GM19025 (cell line): ENCODE measurements around the gene GIPR.
"Not testable (repeated sequence)": the region's sequence is repeated elsewhere in the genome, so short reads cannot be mapped to it uniquely, and the experiment has no call there.

ENCODE experiments used
- ATAC-seq: cut with Tn5 transposase; IDR thresholded peaks from one replicate; pipeline ENCODE4 v1.9.1; 2021; ENCODE audit warnings: mild to moderate bottlenecking, low read depth, moderate library complexity; ENCODE audit not compliant: unreplicated experiment

GIPR gene

DNA sequence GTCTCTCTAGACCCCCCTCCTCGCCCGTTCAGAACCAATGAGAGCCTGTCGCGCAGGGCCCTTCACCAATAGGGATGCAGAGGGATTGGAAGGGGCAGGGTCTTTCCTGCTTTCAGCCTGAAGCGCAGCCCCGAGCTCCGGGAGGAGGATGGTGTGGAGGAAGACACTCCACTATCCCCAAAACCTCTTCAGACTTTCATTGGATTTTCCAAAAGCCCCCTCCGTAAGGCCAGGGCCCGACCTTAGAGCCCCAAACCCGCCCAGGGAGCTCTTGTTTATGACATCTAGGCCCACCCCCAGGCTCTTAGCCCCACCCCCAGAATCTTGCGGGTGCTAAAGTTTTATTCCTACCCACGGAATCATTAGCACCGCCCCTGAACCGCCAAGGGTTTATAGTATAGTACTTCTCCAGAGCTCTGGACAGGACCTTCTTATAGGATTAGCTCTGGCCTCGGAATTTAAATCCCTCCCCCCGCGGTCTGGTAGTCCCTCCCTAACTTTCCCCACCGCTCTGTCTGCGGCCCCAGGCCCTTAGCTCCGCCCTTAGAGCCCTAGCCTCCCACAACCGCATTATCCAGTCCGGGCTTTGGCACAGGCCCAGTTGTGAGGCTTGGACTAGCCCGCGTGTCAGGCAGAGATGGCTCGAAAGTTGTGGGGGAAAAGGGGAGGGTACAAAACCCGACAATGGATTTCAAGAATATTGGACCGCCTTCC is 22.2 kb upstream of the GIPR start:
- ATAC-seq: no peak

DNA sequence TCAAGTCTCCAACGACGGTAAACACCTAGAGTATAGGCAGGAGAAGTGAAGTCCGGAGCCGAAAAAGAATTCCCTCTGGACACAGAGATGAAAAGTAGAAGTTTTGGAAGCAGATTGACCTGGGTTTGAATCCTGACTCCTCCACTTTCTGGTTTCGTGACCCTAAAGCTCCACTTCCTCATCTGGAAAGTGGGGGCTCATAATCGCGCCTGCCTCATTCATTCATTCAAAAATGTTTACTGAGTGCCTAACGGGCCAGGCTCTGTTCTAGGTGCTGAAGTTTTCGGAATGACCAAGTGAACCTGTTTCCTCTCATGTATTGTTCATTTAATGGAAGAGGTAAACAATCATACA is 21.7 kb upstream of the GIPR start:
- ATAC-seq: no peak

DNA sequence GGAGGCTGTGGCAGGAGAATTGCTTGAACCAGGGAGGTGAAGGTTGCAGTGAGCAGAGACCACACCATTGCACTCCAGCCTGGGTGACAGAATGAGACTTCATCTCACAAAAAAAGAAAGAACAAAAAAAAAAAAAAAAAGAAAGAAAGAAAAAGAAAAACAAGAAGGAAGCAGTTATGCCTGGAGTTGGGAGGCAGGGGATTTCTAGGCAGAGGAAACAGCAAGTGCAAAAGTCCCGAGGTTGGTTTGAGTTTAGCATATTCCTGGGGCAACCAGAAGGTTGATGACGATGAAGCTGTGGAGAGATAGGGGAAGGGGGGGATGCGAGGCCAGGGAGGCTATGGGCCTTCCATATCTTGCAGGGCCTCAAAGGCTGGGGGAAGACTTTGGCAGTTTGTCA is 17.3 kb upstream of the GIPR start:
- ATAC-seq: no peak

- no peak for ATAC-seq
These were observed 14.4 kb upstream of the GIPR start for GRCh38 chr19:45653634-45654033.

GRCh38 chr19:45655073-45655472 is 12.9 kb upstream of the GIPR start:
- no peak for ATAC-seq

DNA sequence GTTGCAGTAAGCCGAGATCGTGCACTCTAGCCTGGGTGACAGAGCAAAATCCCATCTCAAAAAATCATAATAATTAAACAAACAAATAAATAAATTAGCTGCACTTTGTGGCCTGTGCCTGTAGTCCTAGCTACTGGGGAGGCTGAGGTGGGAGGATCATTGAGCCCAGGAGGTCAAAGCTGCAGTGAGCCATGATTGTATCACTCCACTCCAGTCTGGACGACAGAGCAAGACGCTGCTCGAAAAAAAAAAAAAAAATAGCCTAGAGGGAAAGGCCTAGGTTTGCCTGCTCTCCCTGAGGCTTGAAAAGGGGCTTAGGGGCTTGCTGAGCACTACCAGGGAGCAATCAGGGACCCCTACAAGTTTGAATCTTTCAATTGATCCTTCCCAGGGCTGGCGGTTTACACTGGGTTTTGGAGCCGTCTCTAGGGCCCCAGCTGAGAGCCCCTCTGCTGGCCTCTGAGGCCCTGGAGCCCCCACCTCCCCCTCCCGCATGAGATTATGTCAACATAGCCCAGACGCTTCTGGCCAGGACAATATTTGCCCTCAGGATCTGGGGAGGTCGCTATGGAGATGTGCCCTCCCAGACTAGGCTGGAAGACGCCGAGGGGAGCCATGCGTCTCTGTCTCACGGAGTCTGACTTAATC is 10.4 kb upstream of the GIPR start:
- no peak for ATAC-seq

GRCh38 chr19:45659096-45659729 is 8.8 kb upstream of the GIPR start:
- ATAC-seq: no peak

DNA sequence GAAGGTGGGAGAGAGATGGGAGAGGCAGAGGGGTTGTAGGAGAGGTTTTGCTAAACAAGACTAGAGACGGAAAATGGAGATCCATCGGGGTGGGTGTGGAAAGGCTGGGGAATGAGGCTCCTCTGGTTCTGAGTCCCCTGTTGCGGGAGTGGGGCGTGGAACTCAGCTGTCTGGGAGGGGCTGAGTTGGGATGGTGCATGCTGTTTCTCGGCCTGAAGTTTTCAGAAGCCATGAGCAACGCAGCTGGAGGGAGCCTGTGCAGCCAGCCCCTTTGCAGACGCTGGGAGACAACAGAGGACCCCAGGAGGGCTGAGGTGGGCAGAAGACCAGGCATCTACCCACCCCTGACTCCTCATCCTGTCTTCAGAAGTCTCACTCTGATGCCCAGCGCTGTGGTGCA is 7.4 kb upstream of the GIPR start:
- ATAC-seq: no peak

GRCh38 chr19:45663800-45664199 is 4.2 kb upstream of the GIPR start:
- ATAC-seq: no peak

DNA sequence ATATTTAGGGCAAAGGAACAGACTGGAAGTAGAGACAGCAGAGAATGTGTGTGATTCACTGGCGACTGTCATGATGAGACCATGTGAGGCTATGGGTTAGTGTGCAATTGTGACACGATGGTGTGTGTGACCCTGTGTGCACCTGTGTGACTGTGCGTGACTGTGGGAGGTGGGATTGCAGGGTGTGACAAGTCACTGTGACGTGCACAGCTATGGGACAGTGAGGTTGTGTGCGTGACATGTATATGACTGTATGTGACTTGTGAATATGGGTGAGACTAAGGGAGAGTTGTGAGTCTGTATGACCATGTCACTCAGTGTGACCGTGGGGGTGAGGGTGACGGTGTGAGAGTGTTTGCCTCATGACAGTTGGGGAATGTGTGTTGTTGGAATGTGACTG is 3.4 kb upstream of the GIPR start:
- ATAC-seq: no peak

DNA sequence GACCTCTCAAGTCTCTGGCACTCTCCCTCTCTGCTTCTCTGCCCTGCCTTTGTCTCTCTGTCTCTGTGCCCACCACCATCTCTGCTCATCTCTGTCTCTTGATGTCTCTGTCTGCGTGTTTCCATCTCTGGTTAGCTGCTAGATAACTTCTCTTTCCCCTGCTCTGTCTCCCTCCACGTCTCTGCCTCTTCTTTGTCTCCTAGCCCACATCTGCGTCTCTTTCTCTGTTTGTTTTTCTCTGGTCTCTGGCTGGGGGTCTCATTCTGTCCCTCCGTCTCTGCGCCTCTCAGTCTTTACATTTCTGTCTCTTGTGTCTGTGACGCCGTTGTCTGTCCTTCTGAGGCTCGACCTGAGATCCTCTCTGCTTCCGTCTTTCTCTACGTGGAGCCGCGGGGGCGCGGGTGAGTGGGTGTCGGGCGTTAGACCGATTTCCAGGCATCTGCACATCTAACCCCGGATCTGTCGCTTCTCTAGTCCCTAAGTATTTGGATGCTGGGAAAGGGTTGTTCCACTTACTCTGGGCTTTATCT is 386 bp downstream of the GIPR start:
- no peak for ATAC-seq

DNA sequence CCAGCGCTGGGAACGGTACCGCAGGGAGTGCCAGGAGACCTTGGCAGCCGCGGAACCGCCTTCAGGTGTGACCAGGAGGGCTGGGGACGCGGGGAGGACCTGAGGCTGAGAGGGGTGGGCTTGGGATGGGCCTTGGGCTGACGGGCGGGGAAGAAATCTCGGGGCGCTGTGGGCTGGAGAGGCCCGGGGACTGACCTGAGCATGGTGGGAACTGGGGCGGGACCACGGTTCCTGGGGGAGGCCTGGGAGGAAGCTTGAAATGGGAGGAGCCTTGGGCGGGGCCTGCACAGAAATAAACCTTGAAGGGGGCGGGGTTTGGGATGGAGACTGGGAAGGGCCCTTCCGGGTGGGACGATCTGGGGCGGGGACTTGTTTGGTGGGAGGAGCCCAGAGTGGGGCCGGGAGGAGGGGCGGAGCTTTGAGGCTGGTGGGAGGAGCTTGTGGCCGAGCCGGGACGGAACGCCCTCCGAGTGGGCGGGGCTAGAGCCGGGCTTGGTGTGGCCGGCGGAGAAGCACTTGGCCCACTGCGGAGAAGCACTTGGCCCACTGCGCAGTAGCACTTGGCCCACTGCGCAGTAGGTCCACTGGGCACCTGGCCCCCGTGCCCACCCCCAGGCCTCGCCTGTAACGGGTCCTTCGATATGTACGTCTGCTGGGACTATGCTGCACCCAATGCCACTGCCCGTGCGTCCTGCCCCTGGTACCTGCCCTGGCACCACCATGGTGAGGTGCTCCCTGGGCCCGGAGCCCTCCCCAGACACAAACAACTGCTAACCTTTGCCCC is 2.8 kb downstream of the GIPR start:
- ATAC-seq: no peak

DNA sequence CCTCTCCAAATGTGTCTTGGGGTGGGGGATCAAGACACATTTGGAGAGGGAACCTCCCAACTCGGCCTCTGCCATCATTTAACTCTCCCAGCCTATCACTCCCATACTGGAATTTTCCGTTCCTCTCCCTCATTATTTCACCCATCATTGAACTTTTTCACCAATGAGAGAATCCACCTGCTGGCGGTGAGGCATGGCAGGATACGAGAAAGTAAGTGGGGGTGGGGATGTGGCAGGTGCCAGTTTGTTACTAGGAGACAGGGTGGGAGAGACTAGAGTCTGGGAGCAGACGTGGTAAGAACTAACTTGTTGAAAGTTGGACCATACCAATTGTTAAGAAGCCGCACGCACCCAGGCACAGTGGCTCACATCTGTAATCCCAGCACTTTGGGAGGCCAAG is 6.9 kb downstream of the GIPR start:
- ATAC-seq: no peak

GRCh38 chr19:45676851-45677263 is 8.8 kb downstream of the GIPR start:
- no peak for ATAC-seq

DNA sequence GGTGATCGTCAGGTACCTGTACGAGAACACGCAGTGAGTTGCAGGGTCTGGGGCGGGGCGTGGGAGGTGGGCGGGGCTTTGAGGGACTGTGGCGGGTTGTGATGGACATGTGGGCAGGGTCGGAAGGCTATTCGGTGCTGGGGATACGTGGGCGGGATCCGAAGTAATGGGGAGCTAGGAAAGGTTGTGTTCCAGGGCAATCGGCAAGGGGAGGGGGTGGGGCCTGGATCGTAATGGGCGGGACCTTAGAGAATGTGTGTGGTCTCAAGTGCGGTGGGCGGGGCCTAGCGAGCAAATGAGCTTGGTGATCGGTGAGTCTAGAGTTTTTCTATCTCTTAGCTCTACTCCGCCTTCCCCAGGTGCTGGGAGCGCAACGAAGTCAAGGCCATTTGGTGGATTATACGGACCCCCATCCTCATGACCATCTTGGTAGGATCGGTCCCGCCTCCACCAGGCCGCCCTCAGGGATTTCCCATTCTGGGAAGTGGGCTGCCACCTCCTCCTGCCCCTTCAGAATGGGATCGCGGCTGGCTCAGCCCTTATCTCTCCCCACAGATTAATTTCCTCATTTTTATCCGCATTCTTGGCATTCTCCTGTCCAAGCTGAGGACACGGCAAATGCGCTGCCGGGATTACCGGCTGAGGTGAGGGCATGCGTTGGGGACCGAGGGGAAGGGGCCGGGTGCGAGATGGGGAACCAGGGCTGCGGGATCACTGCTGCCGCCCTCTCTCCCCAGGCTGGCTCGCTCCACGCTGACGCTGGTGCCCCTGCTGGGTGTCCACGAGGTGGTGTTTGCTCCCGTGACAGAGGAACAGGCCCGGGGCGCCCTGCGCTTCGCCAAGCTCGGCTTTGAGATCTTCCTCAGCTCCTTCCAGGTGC is 9.6 kb downstream of the GIPR start:
- no peak for ATAC-seq

DNA sequence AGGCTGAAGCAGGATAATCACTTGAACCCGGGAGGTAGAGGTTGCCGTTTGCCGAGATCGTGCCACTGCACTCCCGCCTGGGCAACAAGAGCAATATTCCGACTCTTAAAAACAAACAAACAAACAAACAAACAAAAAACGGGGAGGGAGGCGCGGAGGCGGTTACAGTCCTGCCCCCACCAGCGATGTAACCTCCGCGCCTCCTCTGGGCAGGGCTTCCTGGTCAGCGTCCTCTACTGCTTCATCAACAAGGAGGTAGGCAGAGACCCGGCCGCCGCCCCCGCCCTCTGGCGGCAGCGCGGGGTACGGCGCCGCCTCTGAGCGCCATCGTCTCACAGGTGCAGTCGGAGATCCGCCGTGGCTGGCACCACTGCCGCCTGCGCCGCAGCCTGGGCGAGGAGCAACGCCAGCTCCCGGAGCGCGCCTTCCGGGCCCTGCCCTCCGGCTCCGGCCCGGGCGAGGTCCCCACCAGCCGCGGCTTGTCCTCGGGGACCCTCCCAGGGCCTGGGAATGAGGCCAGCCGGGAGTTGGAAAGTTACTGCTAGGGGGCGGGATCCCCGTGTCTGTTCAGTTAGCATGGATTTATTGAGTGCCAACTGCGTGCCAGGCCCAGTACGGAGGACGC is 13.5 kb downstream of the GIPR start:
- ATAC-seq: peak; percentile 82

DNA sequence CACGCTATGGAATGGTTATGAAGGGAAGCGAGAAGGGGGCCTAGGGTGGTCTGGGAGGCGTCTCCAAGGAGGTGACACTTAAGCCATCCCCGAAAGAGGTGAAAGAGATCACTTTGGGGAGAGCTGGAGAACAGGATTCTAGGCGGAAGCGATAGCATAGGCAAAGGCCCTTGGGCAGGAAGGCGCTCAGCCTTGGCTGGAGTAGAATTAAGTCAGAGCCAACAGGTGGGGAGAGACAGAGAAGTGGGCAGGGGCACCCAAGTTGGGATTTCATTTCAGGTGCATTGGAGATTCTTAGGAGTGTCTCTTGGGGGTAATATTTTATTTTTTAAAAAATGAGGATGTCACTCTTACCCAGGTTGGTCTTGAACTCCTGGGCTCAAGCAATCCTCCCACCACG is 14.1 kb downstream of the GIPR start:
- ATAC-seq: no peak

- ATAC-seq: no peak
These were observed 14.9 kb downstream of the GIPR start for GRCh38 chr19:45682908-45683307.

- ATAC-seq: not testable (repeated sequence)
These were observed 17.0 kb downstream of the GIPR start for GRCh38 chr19:45685045-45685444.

DNA sequence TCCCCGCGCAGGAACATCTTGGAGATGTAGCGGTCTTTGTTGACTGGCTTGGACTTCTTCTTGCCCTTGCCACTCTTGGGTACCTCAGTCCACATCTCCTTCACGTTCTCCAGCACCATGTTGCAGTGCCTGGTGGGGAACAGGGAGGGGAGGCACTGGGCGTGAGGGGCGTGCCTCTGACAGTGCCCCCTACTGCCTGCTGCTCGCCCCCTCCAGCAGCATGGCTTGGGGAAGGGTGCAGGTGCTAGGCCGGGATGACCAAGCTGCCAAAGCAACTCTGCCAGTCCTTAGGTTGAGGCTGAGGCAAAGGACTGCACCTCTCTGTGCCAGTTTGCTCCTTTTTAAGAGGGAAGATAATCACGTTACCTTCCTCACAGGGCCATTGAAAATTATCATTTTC is 19.6 kb downstream of the GIPR start:
- ATAC-seq: no peak
